ENCODE measurements around the gene NINL.

The NINL gene

GRCh38 chr20:25576783-25577530, 8.4 kb downstream of the NINL start:
- Histone ChIP-seq H3K23ac (ENCODE audit: low read length) (no peak overlapping the region), H3K79me1 (ENCODE audit: low read length) (peaks cover 32% of the 10 kb centered on the region), H3K79me2 (ENCODE audit: control insufficient read depth, insufficient read depth, low read length) (peaks cover 64% of the 10 kb centered on the region), H3K4me3 (ENCODE audit: low read length) (no peak overlapping the region), H3K4ac (ENCODE audit: low read depth, low read length) (no peak overlapping the region), H3K27me3 (ENCODE audit: insufficient read depth, low read length, poor library complexity) (no peaks in the 10 kb centered on the region), H2BK120ac (ENCODE audit: low read depth, low read length) (no peak overlapping the region), H2BK15ac (replicated peaks; ENCODE audit: low read depth) (no peak overlapping the region), H3K9ac (ENCODE audit: low read length) (no peak overlapping the region), H3K36me3 (ENCODE audit: control insufficient read depth, insufficient read depth, low read length) (peaks cover 1% of the 10 kb centered on the region), H4K5ac (ENCODE audit: low read length) (no peak overlapping the region), H3K4me1 (ENCODE audit: control insufficient read depth, low read depth, low read length) (peaks cover 2% of the 10 kb centered on the region), H2AK5ac (ENCODE audit: low read length) (no peak overlapping the region), H4K8ac (ENCODE audit: low read depth, low read length) (no peak overlapping the region), H3K18ac (ENCODE audit: low read length) (no peak overlapping the region), H3K4me2 (ENCODE audit: low read length) (no peak overlapping the region), H3K56ac (ENCODE audit: low read length) (no peak overlapping the region), H3K27ac (ENCODE audit: low read depth, low read length) (no peak overlapping the region), H2BK5ac (ENCODE audit: low read length) (no peak overlapping the region)
- no CpG with 5 or more reads among the region's 16 CpGs for WGBS (ENCODE audit: extremely low coverage, insufficient coverage, low lambda C conversion rate)
- DNase-seq, result no peak

- H3K36me3 ChIP-seq (ENCODE audit: control insufficient read depth, insufficient read depth, low read length), result peaks cover 1% of the 10 kb centered on the region
- DNase-seq, result peak; percentile 73
Observed at GRCh38 chr20:25574411-25574810, 10.9 kb downstream of the NINL start.

GRCh38 chr20:25573288-25574251, 11.8 kb downstream of the NINL start:
- Histone ChIP-seq H3K79me1 (ENCODE audit: low read length) (peaks cover 31% of the 10 kb centered on the region), H3K4me1 (ENCODE audit: control insufficient read depth, low read depth, low read length) (no peaks in the 10 kb centered on the region), H3K27ac (ENCODE audit: low read depth, low read length) (no peak overlapping the region), H2BK5ac (ENCODE audit: low read length) (no peak overlapping the region), H4K5ac (ENCODE audit: low read length) (no peak overlapping the region), H3K4ac (ENCODE audit: low read depth, low read length) (no peak overlapping the region), H2BK120ac (ENCODE audit: low read depth, low read length) (no peak overlapping the region), H4K8ac (ENCODE audit: low read depth, low read length) (no peak overlapping the region), H3K4me3 (ENCODE audit: low read length) (no peak overlapping the region), H3K79me2 (ENCODE audit: control insufficient read depth, insufficient read depth, low read length) (peaks cover 53% of the 10 kb centered on the region), H3K4me2 (ENCODE audit: low read length) (no peak overlapping the region), H3K9ac (ENCODE audit: low read length) (no peak overlapping the region), H3K36me3 (ENCODE audit: control insufficient read depth, insufficient read depth, low read length) (peaks cover 1% of the 10 kb centered on the region), H3K56ac (ENCODE audit: low read length) (no peak overlapping the region), H2AK5ac (ENCODE audit: low read length) (no peak overlapping the region), H2BK15ac (replicated peaks; ENCODE audit: low read depth) (no peak overlapping the region), H3K18ac (ENCODE audit: low read length) (no peak overlapping the region), H3K27me3 (ENCODE audit: insufficient read depth, low read length, poor library complexity) (no peaks in the 10 kb centered on the region), H3K23ac (ENCODE audit: low read length) (no peak overlapping the region)
- DNase-seq, result no peak
- WGBS (ENCODE audit: extremely low coverage, insufficient coverage, low lambda C conversion rate), result no CpG with 5 or more reads among the region's 6 CpGs

More at GRCh38 chr20:25574411-25574810, 10.9 kb downstream of the NINL start:
- Histone ChIP-seq H3K4ac (ENCODE audit: low read depth, low read length) (no peak overlapping the region), H2BK120ac (ENCODE audit: low read depth, low read length) (no peak overlapping the region), H4K5ac (ENCODE audit: low read length) (no peak overlapping the region), H4K8ac (ENCODE audit: low read depth, low read length) (no peak overlapping the region), H2AK5ac (ENCODE audit: low read length) (no peak overlapping the region), H3K9ac (ENCODE audit: low read length) (no peak overlapping the region), H3K27me3 (ENCODE audit: insufficient read depth, low read length, poor library complexity) (no peaks in the 10 kb centered on the region), H3K27ac (ENCODE audit: low read depth, low read length) (no peak overlapping the region), H3K4me3 (ENCODE audit: low read length) (no peak overlapping the region), H3K79me2 (ENCODE audit: control insufficient read depth, insufficient read depth, low read length) (peaks cover 58% of the 10 kb centered on the region), H3K56ac (ENCODE audit: low read length) (no peak overlapping the region), H2BK15ac (replicated peaks; ENCODE audit: low read depth) (no peak overlapping the region), H3K79me1 (ENCODE audit: low read length) (peaks cover 35% of the 10 kb centered on the region), H3K4me1 (ENCODE audit: control insufficient read depth, low read depth, low read length) (peaks cover 2% of the 10 kb centered on the region), H3K23ac (ENCODE audit: low read length) (no peak overlapping the region), H2BK5ac (ENCODE audit: low read length) (no peak overlapping the region), H3K4me2 (ENCODE audit: low read length) (no peak overlapping the region), H3K18ac (ENCODE audit: low read length) (no peak overlapping the region)
- WGBS (ENCODE audit: extremely low coverage, insufficient coverage, low lambda C conversion rate), result no CpG with 5 or more reads among the region's 3 CpGs

GRCh38 chr20:25571817-25572216, 13.5 kb downstream of the NINL start:
- no peak overlapping the region for H2BK120ac ChIP-seq (ENCODE audit: low read depth, low read length)
- H3K9ac ChIP-seq (ENCODE audit: low read length), result no peak overlapping the region
- H4K5ac ChIP-seq (ENCODE audit: low read length), result no peak overlapping the region
- no peak overlapping the region for H3K56ac ChIP-seq (ENCODE audit: low read length)
- no peak overlapping the region for H3K4ac ChIP-seq (ENCODE audit: low read depth, low read length)
- H3K4me2 ChIP-seq (ENCODE audit: low read length), result no peak overlapping the region
- no peak overlapping the region for H2BK15ac ChIP-seq (replicated peaks; ENCODE audit: low read depth)
- H3K27ac ChIP-seq (ENCODE audit: low read depth, low read length), result no peak overlapping the region
- no peaks in the 10 kb centered on the region for H3K4me1 ChIP-seq (ENCODE audit: control insufficient read depth, low read depth, low read length)
- no peak overlapping the region for H3K18ac ChIP-seq (ENCODE audit: low read length)
- no peak overlapping the region for H4K8ac ChIP-seq (ENCODE audit: low read depth, low read length)
- H3K23ac ChIP-seq (ENCODE audit: low read length), result no peak overlapping the region
- H3K79me1 ChIP-seq (ENCODE audit: low read length), result peaks cover 26% of the 10 kb centered on the region
- H2BK5ac ChIP-seq (ENCODE audit: low read length), result no peak overlapping the region
- H3K27me3 ChIP-seq (ENCODE audit: insufficient read depth, low read length, poor library complexity), result no peaks in the 10 kb centered on the region
- peaks cover 50% of the 10 kb centered on the region for H3K79me2 ChIP-seq (ENCODE audit: control insufficient read depth, insufficient read depth, low read length)
- no peak overlapping the region for H3K4me3 ChIP-seq (ENCODE audit: low read length)
- no CpG with 5 or more reads among the region's 2 CpGs for WGBS (ENCODE audit: extremely low coverage, insufficient coverage, low lambda C conversion rate)
- peaks cover 1% of the 10 kb centered on the region for H3K36me3 ChIP-seq (ENCODE audit: control insufficient read depth, insufficient read depth, low read length)
- DNase-seq, result no peak
- H2AK5ac ChIP-seq (ENCODE audit: low read length), result no peak overlapping the region

- Histone ChIP-seq H3K9ac (ENCODE audit: low read length) (no peak overlapping the region), H2BK5ac (ENCODE audit: low read length) (no peak overlapping the region), H4K5ac (ENCODE audit: low read length) (no peak overlapping the region), H3K23ac (ENCODE audit: low read length) (no peak overlapping the region), H3K4me2 (ENCODE audit: low read length) (no peak overlapping the region), H3K27ac (ENCODE audit: low read depth, low read length) (no peak overlapping the region), H3K4me3 (ENCODE audit: low read length) (no peak overlapping the region), H2AK5ac (ENCODE audit: low read length) (no peak overlapping the region), H3K27me3 (ENCODE audit: insufficient read depth, low read length, poor library complexity) (no peaks in the 10 kb centered on the region), H3K36me3 (ENCODE audit: control insufficient read depth, insufficient read depth, low read length) (peaks cover 1% of the 10 kb centered on the region), H3K56ac (ENCODE audit: low read length) (no peak overlapping the region), H2BK15ac (replicated peaks; ENCODE audit: low read depth) (no peak overlapping the region), H3K79me1 (ENCODE audit: low read length) (peaks cover 24% of the 10 kb centered on the region), H2BK120ac (ENCODE audit: low read depth, low read length) (no peak overlapping the region), H3K4me1 (ENCODE audit: control insufficient read depth, low read depth, low read length) (no peaks in the 10 kb centered on the region), H3K4ac (ENCODE audit: low read depth, low read length) (no peak overlapping the region), H3K18ac (ENCODE audit: low read length) (no peak overlapping the region), H4K8ac (ENCODE audit: low read depth, low read length) (no peak overlapping the region), H3K79me2 (ENCODE audit: control insufficient read depth, insufficient read depth, low read length) (peaks cover 50% of the 10 kb centered on the region)
- WGBS (ENCODE audit: extremely low coverage, insufficient coverage, low lambda C conversion rate), result no CpG with 5 or more reads among the region's 2 CpGs
- no peak for DNase-seq
Observed at GRCh38 chr20:25571240-25571639, 14.1 kb downstream of the NINL start.

Measured in mesendoderm (in vitro differentiated cells).